ENCODE measurements around the gene PI4K2B.
"Not testable (repeated sequence)": the region's sequence is repeated elsewhere in the genome, so short reads cannot be mapped to it uniquely, and the experiment has no call there.

Gene PI4K2B

DNA sequence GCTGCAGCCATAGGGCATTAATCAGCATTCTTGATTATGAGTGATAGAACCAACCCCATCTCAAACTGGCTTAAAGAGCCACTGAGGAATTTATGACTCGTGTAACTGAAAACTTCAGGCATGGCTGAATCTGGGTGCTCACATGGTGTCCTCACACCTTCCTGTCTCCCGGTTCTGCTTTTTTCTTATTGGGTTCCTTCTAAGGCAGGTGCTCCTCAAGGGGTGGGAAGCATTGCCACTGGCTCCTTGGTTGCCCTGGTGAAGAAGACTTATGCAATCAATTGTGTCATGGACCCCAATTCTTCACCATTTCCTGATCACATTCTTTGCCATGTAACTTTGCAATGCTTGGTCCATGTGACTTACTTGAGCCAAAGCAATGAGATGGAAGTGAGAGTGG is 74.5 kb downstream of the PI4K2B start:
- DNase-seq, result no peak

DNA sequence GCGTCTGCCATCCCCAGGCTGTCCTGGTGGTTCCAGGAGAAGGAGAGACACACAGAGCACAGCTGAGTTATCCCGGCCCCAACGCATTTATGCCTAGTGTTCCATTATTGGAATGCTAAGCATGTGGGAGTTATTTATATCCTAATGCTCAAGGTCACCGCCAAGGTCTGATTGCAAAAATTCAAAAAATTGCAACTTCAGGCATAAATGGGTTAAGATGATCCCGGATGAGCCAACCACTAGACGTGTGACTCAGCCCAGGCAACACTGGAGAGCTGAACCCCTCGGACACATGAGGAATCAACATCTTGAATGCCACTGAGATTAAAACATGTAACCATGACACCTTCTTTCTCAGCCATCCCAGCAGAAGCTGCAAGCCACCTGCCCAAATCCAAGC is 74.9 kb downstream of the PI4K2B start:
- no peak for DNase-seq

DNA sequence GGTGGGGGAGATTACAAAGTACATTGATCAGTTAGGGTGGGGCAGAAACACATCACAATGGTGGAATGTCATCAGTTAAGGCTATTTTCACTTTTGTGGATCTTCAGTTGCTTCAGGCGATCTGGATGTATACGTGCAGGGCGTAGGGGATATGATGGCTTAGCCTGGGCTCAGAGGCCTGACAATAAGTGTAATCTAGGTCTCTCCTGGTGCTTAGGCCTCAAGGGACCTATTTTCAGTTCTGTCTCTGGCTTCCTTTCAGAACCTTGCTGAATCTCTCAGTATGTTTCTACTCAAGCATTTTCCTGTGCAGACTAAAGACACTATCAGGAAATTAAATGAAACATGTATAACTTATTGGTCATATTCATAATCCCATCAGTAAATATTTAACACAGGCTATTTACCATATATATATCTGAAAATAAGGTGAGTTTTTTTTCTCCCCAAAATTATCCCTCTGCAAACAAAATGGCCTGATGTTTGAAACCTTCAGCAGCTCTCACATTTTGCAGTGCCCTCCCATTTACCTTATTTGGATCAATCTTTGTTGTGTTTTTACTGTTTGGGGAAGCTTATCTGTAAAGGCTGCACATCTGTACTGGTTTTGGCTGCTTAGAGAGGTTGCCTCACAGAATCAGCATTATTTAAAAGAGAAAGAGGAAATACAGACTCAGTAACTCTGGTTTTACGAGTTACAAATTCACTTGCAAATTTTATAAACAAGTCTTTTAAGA is 76.4 kb downstream of the PI4K2B start:
- DNase-seq, result no peak

DNA sequence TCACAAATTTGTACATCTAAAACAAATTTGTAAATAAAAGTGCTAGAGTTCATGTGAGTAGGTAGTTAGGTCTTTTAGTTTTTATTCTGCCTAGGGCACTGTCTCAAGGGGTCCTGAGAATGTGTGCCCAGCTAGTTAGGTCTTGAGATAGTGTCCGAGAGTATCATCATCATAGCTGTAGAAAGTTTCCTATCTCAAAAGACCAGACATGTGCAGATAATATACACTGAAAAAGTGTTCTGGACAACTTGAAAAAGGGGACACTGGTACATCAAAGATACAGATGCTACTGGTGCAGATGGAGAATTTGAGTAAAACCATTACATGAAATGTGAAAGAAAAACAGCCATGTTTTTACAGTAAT is 77.0 kb downstream of the PI4K2B start:
- DNase-seq, result no peak

DNA sequence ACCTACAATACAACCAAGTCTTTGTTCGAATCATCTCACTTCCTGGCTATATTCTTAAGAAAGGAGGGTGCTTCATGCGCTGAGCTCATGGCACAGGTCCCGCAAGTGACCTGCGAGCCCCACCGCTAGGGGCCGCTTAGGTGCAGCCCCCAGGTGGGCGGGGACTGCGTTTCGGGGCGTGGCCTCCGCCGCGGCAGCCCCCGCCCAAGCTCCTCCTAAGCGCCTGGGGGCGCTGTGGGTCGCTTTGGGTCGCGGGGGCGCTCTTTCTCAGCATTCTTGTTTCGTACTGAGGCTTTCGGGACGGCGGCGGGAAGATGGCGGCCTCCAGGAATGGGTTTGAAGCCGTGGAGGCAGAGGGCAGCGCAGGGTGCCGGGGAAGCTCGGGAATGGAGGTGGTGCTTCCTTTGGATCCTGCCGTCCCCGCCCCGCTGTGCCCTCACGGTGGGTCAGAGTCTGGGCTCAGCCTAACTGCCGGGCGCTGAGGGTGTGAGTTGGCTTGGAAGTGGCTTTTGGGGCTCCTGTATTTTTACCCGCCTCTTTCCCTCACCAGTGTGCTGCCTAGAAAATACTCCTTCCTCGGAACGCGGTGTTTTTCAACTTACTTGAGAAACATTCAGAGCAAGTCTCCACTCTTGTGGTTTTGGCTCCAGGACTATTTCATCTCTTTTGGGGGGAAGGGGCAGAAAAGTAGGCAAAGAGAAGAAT is 78.8 kb downstream of the PI4K2B start, which contains the start of gene ZCCHC4:
ZCCHC4 (plus strand) TSS at position 279 of the 705 bp plus-strand sequence; CDS start at position 315, 36 bp downstream.
- peak; percentile 79 to 80 for DNase-seq

DNA sequence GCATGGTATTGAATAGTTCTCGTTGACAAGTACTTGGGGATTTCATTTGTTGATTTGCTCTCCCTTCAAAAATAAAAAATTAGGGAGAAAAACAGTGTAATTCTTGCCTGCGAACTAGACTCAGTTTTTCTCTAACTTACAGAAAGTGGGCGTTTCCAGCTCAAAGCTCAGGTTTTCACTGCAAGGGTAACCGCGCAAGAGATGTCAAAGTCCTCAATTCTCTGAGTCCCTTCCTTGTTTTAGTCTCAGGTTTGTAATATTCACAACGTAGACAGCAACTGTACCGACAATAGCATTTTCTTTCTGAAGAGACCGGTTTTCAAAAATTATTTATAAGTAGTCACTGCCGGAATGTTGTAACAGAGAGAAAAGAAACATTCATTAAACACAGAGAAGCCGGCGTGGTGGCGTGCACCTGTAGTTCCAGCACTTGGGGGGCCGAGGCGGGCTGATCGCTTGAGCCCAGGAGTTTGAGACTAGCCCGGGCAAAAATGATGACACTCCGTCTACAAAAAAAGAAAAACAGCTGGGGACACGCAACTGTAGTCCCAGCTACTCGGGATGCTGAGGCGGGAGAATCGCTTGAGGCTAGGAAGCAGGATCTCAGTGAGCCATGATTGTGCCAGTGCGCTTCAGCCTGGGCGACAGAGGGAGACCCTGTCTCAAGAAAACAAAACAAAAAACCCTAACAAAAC is 79.5 kb downstream of the PI4K2B start:
- DNase-seq, result no peak

DNA sequence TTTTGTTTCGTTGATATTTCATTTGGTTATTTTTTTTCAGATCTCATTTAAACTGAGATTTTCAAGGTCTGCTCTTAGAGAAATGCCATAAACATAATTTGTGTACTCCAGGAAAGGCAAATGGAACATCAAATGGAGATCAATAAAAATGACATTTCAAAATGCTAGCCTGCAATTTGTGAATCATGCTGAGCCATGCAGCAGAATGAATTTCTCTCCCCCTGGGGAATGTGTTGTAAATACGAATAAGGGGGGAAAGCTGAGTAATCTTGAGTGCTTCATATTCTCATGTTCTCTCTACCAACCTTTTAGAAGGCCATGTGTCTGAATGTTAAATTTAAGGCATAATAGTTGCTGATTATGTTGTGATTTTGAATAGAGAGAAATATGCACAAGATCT is 86.5 kb downstream of the PI4K2B start:
- DNase-seq, result no peak

DNA sequence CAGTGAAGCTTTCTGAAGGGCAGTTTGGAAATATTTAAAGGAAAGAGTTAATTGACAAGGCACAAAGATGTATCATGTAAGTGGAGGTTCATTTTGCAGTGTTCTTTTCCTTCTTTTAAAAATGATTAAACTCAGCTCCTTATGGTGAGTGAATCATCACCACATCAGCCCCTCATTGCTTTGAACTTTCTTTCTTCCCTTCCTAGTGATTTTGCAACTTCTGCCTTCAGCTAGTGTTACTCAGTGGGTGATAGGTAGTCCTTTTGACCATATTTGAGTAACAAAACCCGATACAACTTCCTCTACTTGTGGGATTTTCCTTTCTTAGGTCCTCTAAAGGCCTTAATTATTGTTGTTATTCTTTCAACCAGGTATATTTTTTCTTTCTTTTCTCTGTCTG is 86.9 kb downstream of the PI4K2B start:
- no peak for DNase-seq

DNA sequence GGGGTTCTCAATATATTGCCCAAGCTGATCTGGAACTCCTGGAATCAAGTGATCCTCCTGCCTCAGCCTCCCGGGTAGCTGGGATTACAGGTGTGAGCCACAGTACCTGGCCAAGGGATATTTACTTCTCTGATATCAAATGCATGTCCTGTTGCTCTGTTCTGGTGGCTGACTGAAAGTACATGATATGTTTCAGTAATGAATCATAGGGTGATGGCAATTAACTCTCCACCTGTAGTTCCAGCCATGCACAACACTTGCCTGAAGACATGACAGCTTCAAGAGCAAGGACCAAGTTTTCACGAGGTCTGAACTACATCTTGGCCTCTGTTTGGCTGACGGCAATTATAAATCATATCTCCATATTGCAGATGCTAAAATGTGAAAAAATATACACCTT is 87.9 kb downstream of the PI4K2B start:
- no peak for DNase-seq

DNA sequence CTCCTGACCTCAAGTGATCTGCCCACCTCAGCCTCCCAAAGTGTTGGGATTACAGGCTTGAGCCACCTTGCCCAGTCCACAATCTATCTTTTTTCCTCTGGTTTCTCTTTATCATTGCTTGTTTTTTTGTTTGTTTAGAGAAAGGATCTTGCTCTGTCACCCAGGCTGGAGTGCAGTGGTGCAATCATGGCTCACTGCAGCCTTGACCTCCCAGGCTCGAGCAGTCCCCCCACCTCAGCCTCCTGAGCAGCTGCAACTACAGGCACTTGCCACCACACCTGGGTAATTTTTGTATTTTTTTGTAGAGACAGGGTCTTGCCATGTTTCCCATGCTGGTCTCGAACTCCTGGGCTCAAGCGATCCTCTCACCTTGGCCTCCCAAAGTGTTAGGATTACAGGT is 94.6 kb downstream of the PI4K2B start:
- not testable (repeated sequence) for DNase-seq
